NB4 (cell line): Measurements from ENCODE around the gene TUT4.
A peak's percentile ranks its signal among the peaks of the same experiment; 100 is the strongest.
"Not testable (repeated sequence)": the region's sequence is repeated elsewhere in the genome, so short reads cannot be mapped to it uniquely, and the experiment has no call there.

ENCODE experiments used
- DNase-seq: peaks from one replicate; pipeline ENCODE4 v3.0.0; 2010; ENCODE audit warnings: low read depth
- H3K4me3 ChIP-seq: one replicate; pipeline ENCODE4 v1.5.1; 2011; ENCODE audit warnings: mild to moderate bottlenecking, low read depth, low read length, moderate library complexity
- CTCF ChIP-seq: IDR thresholded peaks from one replicate; pipeline ENCODE4 v1.5.1; 2012; ENCODE audit warnings: low read depth, low read length
- MAX ChIP-seq: IDR thresholded peaks from 2 replicates; pipeline ENCODE4 v1.6.1; 2011; ENCODE audit warnings: low read depth, low read length
- MYC ChIP-seq: IDR thresholded peaks from 2 replicates; pipeline ENCODE4 v1.6.1; 2011; ENCODE audit warnings: low read depth, low read length
- POLR2A ChIP-seq: IDR thresholded peaks from 2 replicates; pipeline ENCODE4 v1.6.1; 2011; ENCODE audit warnings: mild to moderate bottlenecking; ENCODE audit not compliant: insufficient read length; ENCODE audit errors: extremely low read depth

The TUT4 gene

GRCh38 chr1:52579415-52579814 lies 26.5 kb upstream of the TUT4 start:
- no peak overlapping the region for H3K4me3 ChIP-seq
- no peak for DNase-seq
- TF ChIP-seq CTCF (no peak), POLR2A (no peak), MAX (no peak)

- H3K4me3 ChIP-seq, DNase-seq: not testable (repeated sequence)
Observed at GRCh38 chr1:52578066-52578465, 25.2 kb upstream of the TUT4 start.

GRCh38 chr1:52576074-52576473 lies 23.2 kb upstream of the TUT4 start:
- no peak for DNase-seq
- TF ChIP-seq CTCF: no peak
- no peak for TF ChIP-seq POLR2A
- TF ChIP-seq MAX: no peak
- TF ChIP-seq MYC: no peak

GRCh38 chr1:52574594-52574993 lies 21.7 kb upstream of the TUT4 start:
- DNase-seq: peak; percentile 46
- no peak for TF ChIP-seq MAX
- TF ChIP-seq MYC: no peak
- no peak for TF ChIP-seq CTCF
- TF ChIP-seq POLR2A: no peak
- H3K4me3 ChIP-seq: no peak overlapping the region

More at GRCh38 chr1:52576074-52576473, 23.2 kb upstream of the TUT4 start:
- H3K4me3 ChIP-seq: no peak overlapping the region

GRCh38 chr1:52572387-52572786 lies 19.5 kb upstream of the TUT4 start:
- DNase-seq: no peak
- TF ChIP-seq MYC (no peak), MAX (no peak), POLR2A (no peak), CTCF (no peak)
- H3K4me3 ChIP-seq: no peak overlapping the region

GRCh38 chr1:52571783-52572182 lies 18.9 kb upstream of the TUT4 start:
- DNase-seq: peak; percentile 52
- no peak overlapping the region for H3K4me3 ChIP-seq
- no peak for TF ChIP-seq POLR2A
- TF ChIP-seq MYC: no peak
- no peak for TF ChIP-seq CTCF
- TF ChIP-seq MAX: no peak
